Caco-2 (cell line): ENCODE measurements around the gene PDE7B. TPM values are rescaled to one million over a fixed set of nuclear protein-coding genes. Genes with fewer than 3 reads are reported as not detected.

Experiments
- BruUV-seq: library from RNA; stranded (reverse); fragments of 400-500 nt; replicated peaks from 2 replicates; lab custom pipeline; 2021; lab: Mats Ljungman, UMichigan
- CTCF ChIA-PET: fragments of 300-600 bp; sonication (Branson Sonifier 250); formaldehyde crosslinking; loops from one replicate; lab custom pipeline; 2022; ENCODE audit warnings: antibody characterized with exemption; lab: Charles Lee
- POLR2A ChIA-PET: fragments of 300-600 bp; sonication (Branson Sonifier 250); formaldehyde crosslinking; loops from one replicate; lab custom pipeline; 2022; ENCODE audit warnings: antibody characterized with exemption; lab: Charles Lee
- DNase-seq, 2 experiments: peaks; one replicate each; pipeline versions ENCODE4 v3.0.0 to v3.0.0-alpha.2; 2020 to 2022
- H3K27me3 ChIP-seq: replicated peaks from 2 replicates; pipeline ENCODE4 v1.6.0; 2011; ENCODE audit warnings: low read length; ENCODE audit not compliant: control insufficient read depth, insufficient read depth
- H3K36me3 ChIP-seq: 2 replicates; pipeline ENCODE4 v1.5.1; 2011; ENCODE audit warnings: low read length; ENCODE audit not compliant: control insufficient read depth, insufficient read depth
- H3K4me1 ChIP-seq: fragments of 250-450 bp; sonication (Bioruptor Pico); 2 replicates; pipeline ENCODE4 v1.5.1; 2020; ENCODE audit warnings: mild to moderate bottlenecking
- H3K4me3 ChIP-seq: 2 replicates; pipeline ENCODE4 v1.5.1; 2011; ENCODE audit warnings: low read depth, mild to moderate bottlenecking, control low read depth, low read length
- H3K9me3 ChIP-seq: fragments of 250-450 bp; sonication (Bioruptor Pico); 2 replicates; pipeline ENCODE4 v1.5.1; 2020; ENCODE audit warnings: mild to moderate bottlenecking, moderate library complexity
- H3K27ac Mint-ChIP-seq: one replicate; pipeline ENCODE4 v1.8.0; 2022; ENCODE audit warnings: mixed read lengths; ENCODE audit not compliant: unreplicated experiment
- H3K27me3 Mint-ChIP-seq: one replicate; pipeline ENCODE4 v1.8.0; 2022; ENCODE audit warnings: mixed read lengths; ENCODE audit not compliant: insufficient read depth, unreplicated experiment
- H3K36me3 Mint-ChIP-seq: one replicate; pipeline ENCODE4 v1.8.0; 2022; ENCODE audit warnings: mild to moderate bottlenecking, mixed read lengths; ENCODE audit not compliant: insufficient read depth, unreplicated experiment
- H3K4me1 Mint-ChIP-seq: one replicate; pipeline ENCODE4 v1.8.0; 2022; ENCODE audit warnings: low read depth, mixed read lengths; ENCODE audit not compliant: unreplicated experiment
- H3K4me3 Mint-ChIP-seq: one replicate; pipeline ENCODE4 v1.8.0; 2022; ENCODE audit warnings: mild to moderate bottlenecking, moderate library complexity, mixed read lengths; ENCODE audit not compliant: unreplicated experiment
- H3K9me3 Mint-ChIP-seq: one replicate; pipeline ENCODE4 v1.8.0; 2022; ENCODE audit warnings: mixed read lengths; ENCODE audit not compliant: unreplicated experiment
- intact Hi-C: fragments of 100-400 bp; cut with micrococcal nuclease; formaldehyde crosslinking; loops from one replicate; pipeline ENCODE4 v1.10.0; 2022; ENCODE audit not compliant: unreplicated experiment
- total RNA-seq: library from RNA; stranded (reverse); gene quantifications from 2 replicates; pipeline ENCODE4 v1.2.3, GENCODE V29; 2022
- TF ChIP-seq, protein P1 (sequence below), 2 experiments: fragments of 200-600 bp in 1 of 2; IDR thresholded peaks; 1 replicate in 1 of 2; 2 replicates in 1 of 2; pipeline versions ENCODE4 v1.5.1 to v1.8.0; 2011 to 2022; ENCODE audit warnings: antibody characterized with exemption in 1 of 2, control low read depth in 1 of 2, inconsistent platforms in 1 of 2, low read depth in 1 of 2, low read length in 1 of 2, mild to moderate bottlenecking in 1 of 2, moderate library complexity in 1 of 2; ENCODE audit not compliant: insufficient read depth in 1 of 2, severe bottlenecking in 1 of 2, unreplicated experiment in 1 of 2

Gene PDE7B
- total RNA-seq, 1 experiment from 2014 or later, result not detected

DNA sequence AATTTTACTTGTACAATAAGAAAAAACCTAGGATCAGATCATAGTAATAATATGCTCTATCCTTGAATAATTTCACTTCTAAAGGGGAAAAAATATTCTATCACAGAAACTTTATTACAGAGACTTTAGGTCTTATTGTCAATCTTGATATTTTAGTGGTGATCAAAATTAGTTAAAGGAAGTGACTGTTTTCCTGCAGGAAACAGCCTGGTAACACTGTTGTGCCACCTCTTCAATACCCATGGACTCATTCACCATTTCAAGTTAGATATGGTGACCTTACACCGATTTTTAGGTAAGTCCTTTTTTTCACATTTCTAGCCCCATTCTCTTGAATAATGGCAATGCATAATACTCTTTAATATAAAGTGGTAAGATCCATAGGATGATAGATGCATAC, 299.5 kb downstream of the PDE7B start:
- ChIA-PET CTCF (no interaction called here), POLR2A (no interaction called here)
- peaks cover 7% of the 10 kb centered on the region for H3K4me1 Mint-ChIP-seq
- TF ChIP-seq, protein P1, sequence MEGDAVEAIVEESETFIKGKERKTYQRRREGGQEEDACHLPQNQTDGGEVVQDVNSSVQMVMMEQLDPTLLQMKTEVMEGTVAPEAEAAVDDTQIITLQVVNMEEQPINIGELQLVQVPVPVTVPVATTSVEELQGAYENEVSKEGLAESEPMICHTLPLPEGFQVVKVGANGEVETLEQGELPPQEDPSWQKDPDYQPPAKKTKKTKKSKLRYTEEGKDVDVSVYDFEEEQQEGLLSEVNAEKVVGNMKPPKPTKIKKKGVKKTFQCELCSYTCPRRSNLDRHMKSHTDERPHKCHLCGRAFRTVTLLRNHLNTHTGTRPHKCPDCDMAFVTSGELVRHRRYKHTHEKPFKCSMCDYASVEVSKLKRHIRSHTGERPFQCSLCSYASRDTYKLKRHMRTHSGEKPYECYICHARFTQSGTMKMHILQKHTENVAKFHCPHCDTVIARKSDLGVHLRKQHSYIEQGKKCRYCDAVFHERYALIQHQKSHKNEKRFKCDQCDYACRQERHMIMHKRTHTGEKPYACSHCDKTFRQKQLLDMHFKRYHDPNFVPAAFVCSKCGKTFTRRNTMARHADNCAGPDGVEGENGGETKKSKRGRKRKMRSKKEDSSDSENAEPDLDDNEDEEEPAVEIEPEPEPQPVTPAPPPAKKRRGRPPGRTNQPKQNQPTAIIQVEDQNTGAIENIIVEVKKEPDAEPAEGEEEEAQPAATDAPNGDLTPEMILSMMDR (IDR thresholded peaks at IDR 0.05; ENCODE audit: insufficient read depth in 1 of 2, low read depth in 1 of 2, low read length in 1 of 2, severe bottlenecking in 1 of 2, unreplicated experiment in 1 of 2), result no peak
- Histone ChIP-seq H3K9me3 (no peaks in the 10 kb centered on the region), H3K27me3 (no peaks in the 10 kb centered on the region), H3K36me3 (no peaks in the 10 kb centered on the region), H3K4me1 (no peaks in the 10 kb centered on the region), H3K4me3 (no peak overlapping the region)
- no peak for DNase-seq
- H3K27me3 Mint-ChIP-seq, result peaks cover 2% of the 10 kb centered on the region
- H3K9me3 Mint-ChIP-seq, result no peaks in the 10 kb centered on the region
- intact Hi-C loops, result no loop called here
- H3K27ac Mint-ChIP-seq, result no peak overlapping the region
- no peaks in the 10 kb centered on the region for H3K36me3 Mint-ChIP-seq
- no TSS peak for BruUV-seq
- no peak overlapping the region for H3K4me3 Mint-ChIP-seq

DNA sequence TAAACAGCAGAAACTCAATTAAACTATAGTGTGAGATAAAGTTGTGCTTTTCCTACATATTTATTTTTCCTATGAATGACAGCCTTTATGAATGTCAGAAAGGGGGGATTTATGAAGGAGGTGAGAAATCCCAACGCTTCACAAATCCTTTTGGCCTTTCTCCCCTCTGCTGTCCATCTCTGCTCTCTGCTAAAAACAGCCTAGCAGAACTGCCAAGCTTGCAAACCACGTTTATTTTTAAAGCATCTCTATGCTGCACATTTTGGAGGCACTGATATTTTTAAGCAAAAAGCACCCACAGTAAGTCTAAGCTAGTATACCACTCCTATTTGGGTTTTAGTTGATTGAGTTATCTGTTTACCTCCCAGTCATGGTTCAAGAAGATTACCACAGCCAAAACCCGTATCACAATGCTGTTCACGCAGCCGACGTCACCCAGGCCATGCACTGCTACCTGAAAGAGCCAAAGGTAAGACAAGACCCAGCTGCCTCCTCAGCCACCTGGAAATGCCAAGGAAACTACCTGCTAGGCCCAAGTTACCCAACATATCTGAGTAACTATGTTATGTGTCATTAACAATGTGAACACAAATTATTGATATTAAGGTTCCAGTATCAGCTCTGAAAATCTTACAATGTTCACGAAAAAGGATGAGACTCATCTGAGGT, 302.3 kb downstream of the PDE7B start:
- H3K4me1 Mint-ChIP-seq, result no peaks in the 10 kb centered on the region
- Histone ChIP-seq H3K36me3 (no peaks in the 10 kb centered on the region), H3K4me3 (no peak overlapping the region), H3K9me3 (no peaks in the 10 kb centered on the region), H3K27me3 (no peaks in the 10 kb centered on the region), H3K4me1 (no peaks in the 10 kb centered on the region)
- DNase-seq, result no peak
- CTCF ChIA-PET, result no interaction called here
- H3K27me3 Mint-ChIP-seq, result no peaks in the 10 kb centered on the region
- no peak overlapping the region for H3K4me3 Mint-ChIP-seq
- no peaks in the 10 kb centered on the region for H3K9me3 Mint-ChIP-seq
- no TSS peak for BruUV-seq
- H3K27ac Mint-ChIP-seq, result no peak overlapping the region
- POLR2A ChIA-PET, result no interaction called here
- intact Hi-C loops, result no loop called here
- TF ChIP-seq, protein P1 (IDR thresholded peaks at IDR 0.05; ENCODE audit: insufficient read depth in 1 of 2, low read depth in 1 of 2, low read length in 1 of 2, severe bottlenecking in 1 of 2, unreplicated experiment in 1 of 2), result no peak
- no peaks in the 10 kb centered on the region for H3K36me3 Mint-ChIP-seq

DNA sequence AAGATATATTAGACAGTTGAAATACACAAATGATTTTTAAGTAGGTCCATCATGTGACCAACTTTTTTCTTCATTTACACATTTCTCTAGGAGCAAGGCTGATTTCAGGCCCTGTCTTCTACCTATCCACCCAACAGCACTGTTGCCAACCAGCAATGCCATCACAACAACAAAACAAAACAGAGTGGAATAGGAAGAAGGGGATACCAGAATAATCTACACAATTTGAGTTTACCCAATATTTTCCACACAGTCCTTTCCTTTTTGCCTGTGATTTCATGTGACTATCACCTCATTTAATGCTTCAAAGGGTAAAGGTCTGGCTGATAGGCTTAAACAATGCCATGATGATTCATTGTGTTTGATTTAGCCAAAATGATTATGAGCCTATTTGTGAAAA, 303.7 kb downstream of the PDE7B start:
- DNase-seq, result no peak
- Histone ChIP-seq H3K4me3 (no peak overlapping the region), H3K4me1 (no peaks in the 10 kb centered on the region), H3K36me3 (no peaks in the 10 kb centered on the region), H3K27me3 (no peaks in the 10 kb centered on the region), H3K9me3 (no peaks in the 10 kb centered on the region)
- TF ChIP-seq, protein P1 (IDR thresholded peaks at IDR 0.05; ENCODE audit: insufficient read depth in 1 of 2, low read depth in 1 of 2, low read length in 1 of 2, severe bottlenecking in 1 of 2, unreplicated experiment in 1 of 2), result no peak
- Mint-ChIP-seq H3K36me3 (no peaks in the 10 kb centered on the region), H3K4me1 (no peaks in the 10 kb centered on the region), H3K4me3 (no peak overlapping the region), H3K27ac (no peak overlapping the region), H3K27me3 (no peaks in the 10 kb centered on the region), H3K9me3 (no peaks in the 10 kb centered on the region)
- no TSS peak for BruUV-seq
- CTCF ChIA-PET, result no interaction called here
- POLR2A ChIA-PET, result no interaction called here
- intact Hi-C loops, result no loop called here
